ENCODE measurements around the gene PAQR7.

- no peak for TF ChIP-seq EZH2 (IDR thresholded peaks at IDR 0.05; ENCODE audit: insufficient read depth, low read length)
- no peak for TF ChIP-seq CTCF (IDR thresholded peaks at IDR 0.05; ENCODE audit: insufficient read depth, low read depth, low read length)
These were observed 1.3 kb downstream of the PAQR7 start for GRCh38 chr1:25874209-25874608.

Measured in astrocyte (in vitro differentiated cells and primary cell).